Ovary (tissue), 9 donors: ENCODE data around the gene KRTAP1-5. TPM values are rescaled to one million over a fixed set of nuclear protein-coding genes. Genes with fewer than 3 reads are reported as not detected.

Source experiments
- DNase-seq, 5 donors: peaks; one replicate each; pipeline ENCODE4 v3.0.0-alpha.2; 2019 to 2020
- H3K27ac ChIP-seq, 2 donors: fragments of 200-600 bp; one replicate each; pipeline versions ENCODE4 v1.5.1 to v1.8.0; 2019 to 2022
- H3K27me3 ChIP-seq: fragments of 200-600 bp; one replicate; pipeline ENCODE4 v1.8.0; 2022
- H3K36me3 ChIP-seq: fragments of 200-600 bp; sonication (generic); one replicate; pipeline ENCODE4 v1.5.1; 2019
- H3K4me1 ChIP-seq: one replicate; pipeline ENCODE4 v1.8.1; 2013; ENCODE audit warnings: mild to moderate bottlenecking, moderate library complexity; ENCODE audit not compliant: insufficient read depth
- H3K4me3 ChIP-seq: fragments of 200-600 bp; sonication (generic); one replicate; pipeline ENCODE4 v1.5.1; 2017
- H3K9me3 ChIP-seq, 2 donors: fragments of 200-600 bp in 1 of 2; sonication (generic) in 1 of 2; one replicate each; pipeline versions ENCODE4 v1.5.1 to v1.8.1; 2013 to 2019; ENCODE audit warnings: mild to moderate bottlenecking in 1 of 2, moderate library complexity in 1 of 2
- EP300 ChIP-seq: sonication (generic); formaldehyde crosslinking; IDR thresholded peaks from one replicate; pipeline ENCODE4 v1.6.1; 2017; ENCODE audit warnings: antibody characterized with exemption
- POLR2A ChIP-seq: fragments of 450-650 bp; IDR thresholded peaks from one replicate; pipeline ENCODE4 v1.6.1; 2017; ENCODE audit warnings: antibody characterized with exemption, mild to moderate bottlenecking, moderate library complexity
- WGBS, 3 donors: extraction: QIAGEN DNeasy Blood & Tissue Kit in 1 of 3; methylation state at CpG; one replicate each; pipeline versions ENCODE4 v1.1.5 to v1.1.7; 2013 to 2017; 5-methylcytosine and 5-hydroxymethylcytosine counted together
- intact Hi-C, 4 donors: fragments of 100-400 bp; cut with DNase I; formaldehyde crosslinking; loops; one replicate each; pipeline versions ENCODE4 v1.11.0 to v1.15.1; 2022 to 2023
- polyA plus RNA-seq, 2 donors: library from polyadenylated mRNA; stranded (reverse); fragments of 200-250 nt in 1 of 2; fragments of 350-450 nt in 1 of 2; fragmentation: Illumina TruSeq in 1 of 2; extraction: RNeasy Lipid Tissue Mini Kit (QIAGEN cat#74804) in 1 of 2; gene quantifications; one replicate each; pipeline ENCODE4 v1.2.3, GENCODE V29; 2013 to 2014
- small RNA-seq: library from RNA; depleted of rRNA; stranded (forward); fragments of <200 nt; gene quantifications from one replicate; pipeline ENCODE3, GENCODE V24; 2016
- total RNA-seq, 7 donors: library from RNA; depleted of rRNA in 2 of 7; stranded (reverse); fragments of >200 nt in 2 of 7; fragmentation: NEBNext Ultra II Directional in 3 of 7; extraction: Animal tissue kit (Norgen Biotek cat#: 25700) in 3 of 7; gene quantifications; one replicate each; pipeline versions ENCODE4 v1.1.0 to v1.2.4, GENCODE V29; 2016 to 2023
- TF ChIP-seq, protein P1 (sequence below), 3 donors: fragments of 450-650 bp in 2 of 3; fragments of 200-600 bp in 1 of 3; IDR thresholded peaks; one replicate each; pipeline versions ENCODE4 v1.5.1 to v1.8.0; 2016 to 2022; ENCODE audit warnings: antibody characterized with exemption in 3 of 3, mild to moderate bottlenecking in 1 of 3
- donor health status: DM: no; HTN: no; CAD: no; lungs with moderate emphysema.
- donor health status: DM: no; HTN: no; CAD: no.
- donor health status: Bipolar disorder and iron deficiency.
- donor health status: DM: yes; HTN: yes; CAD: no.
- donor health status: DM: no; HTN: no; CAD: no.
- donor health status: DM: yes; HTN: yes; CAD: no.

Gene KRTAP1-5
- total and polyA plus RNA-seq, 9 donors, result 0.06 TPM; not detected in 8

DNA sequence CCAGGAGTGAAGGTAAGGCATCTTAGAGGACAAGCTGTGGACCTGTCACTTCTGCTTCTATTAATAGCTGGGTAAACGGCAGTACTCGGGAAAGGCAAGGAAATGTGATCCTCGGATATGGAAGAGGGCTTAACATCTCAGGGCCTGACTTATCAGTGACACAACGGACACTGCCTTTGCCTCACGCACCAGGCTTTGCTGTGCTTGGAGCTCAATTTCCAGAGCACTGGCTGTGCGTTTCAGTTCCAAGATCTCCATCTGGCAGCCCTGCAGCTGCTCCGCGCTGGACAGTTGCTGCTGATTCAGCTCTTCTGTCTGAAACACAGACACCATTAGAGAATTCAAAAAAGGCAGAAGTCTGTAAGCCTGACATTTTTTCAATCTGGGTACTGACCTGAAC lies 46.4 kb downstream of the KRTAP1-5 start:
- no peaks in the 10 kb centered on the region for H3K27me3 ChIP-seq
- H3K4me3 ChIP-seq, result no peak overlapping the region
- WGBS, 3 donors, result 1 to 7% (median 4%) methylated on average over 8 of the region's 8 CpGs
- no peaks in the 10 kb centered on the region for H3K9me3 ChIP-seq
- intact Hi-C loops, result no loop called here
- peaks cover 2% of the 10 kb centered on the region for H3K4me1 ChIP-seq
- TF ChIP-seq EP300 (no peak), POLR2A (no peak)
- TF ChIP-seq, protein P1, sequence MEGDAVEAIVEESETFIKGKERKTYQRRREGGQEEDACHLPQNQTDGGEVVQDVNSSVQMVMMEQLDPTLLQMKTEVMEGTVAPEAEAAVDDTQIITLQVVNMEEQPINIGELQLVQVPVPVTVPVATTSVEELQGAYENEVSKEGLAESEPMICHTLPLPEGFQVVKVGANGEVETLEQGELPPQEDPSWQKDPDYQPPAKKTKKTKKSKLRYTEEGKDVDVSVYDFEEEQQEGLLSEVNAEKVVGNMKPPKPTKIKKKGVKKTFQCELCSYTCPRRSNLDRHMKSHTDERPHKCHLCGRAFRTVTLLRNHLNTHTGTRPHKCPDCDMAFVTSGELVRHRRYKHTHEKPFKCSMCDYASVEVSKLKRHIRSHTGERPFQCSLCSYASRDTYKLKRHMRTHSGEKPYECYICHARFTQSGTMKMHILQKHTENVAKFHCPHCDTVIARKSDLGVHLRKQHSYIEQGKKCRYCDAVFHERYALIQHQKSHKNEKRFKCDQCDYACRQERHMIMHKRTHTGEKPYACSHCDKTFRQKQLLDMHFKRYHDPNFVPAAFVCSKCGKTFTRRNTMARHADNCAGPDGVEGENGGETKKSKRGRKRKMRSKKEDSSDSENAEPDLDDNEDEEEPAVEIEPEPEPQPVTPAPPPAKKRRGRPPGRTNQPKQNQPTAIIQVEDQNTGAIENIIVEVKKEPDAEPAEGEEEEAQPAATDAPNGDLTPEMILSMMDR (IDR thresholded peaks at IDR 0.05), result no peak
- peak in 1 of 5 donors; percentile 24 for DNase-seq
- no peak overlapping the region for H3K27ac ChIP-seq
- no peaks in the 10 kb centered on the region for H3K36me3 ChIP-seq

GRCh38 chr17:40980117-40980516 lies 46.9 kb downstream of the KRTAP1-5 start:
- H3K4me1 ChIP-seq, result peaks cover 2% of the 10 kb centered on the region
- intact Hi-C loops, result no loop called here
- TF ChIP-seq EP300, result no peak
- TF ChIP-seq, protein P1 (IDR thresholded peaks at IDR 0.05), result no peak
- no peak for TF ChIP-seq POLR2A
- no peaks in the 10 kb centered on the region for H3K9me3 ChIP-seq
- 89 to 94% (median 93%) methylated on average over 3 of the region's 3 CpGs for WGBS, 3 donors
- H3K27me3 ChIP-seq, result no peaks in the 10 kb centered on the region
- DNase-seq, result no peak
- H3K36me3 ChIP-seq, result no peaks in the 10 kb centered on the region
- H3K4me3 ChIP-seq, result no peak overlapping the region
- no peak overlapping the region for H3K27ac ChIP-seq

DNA sequence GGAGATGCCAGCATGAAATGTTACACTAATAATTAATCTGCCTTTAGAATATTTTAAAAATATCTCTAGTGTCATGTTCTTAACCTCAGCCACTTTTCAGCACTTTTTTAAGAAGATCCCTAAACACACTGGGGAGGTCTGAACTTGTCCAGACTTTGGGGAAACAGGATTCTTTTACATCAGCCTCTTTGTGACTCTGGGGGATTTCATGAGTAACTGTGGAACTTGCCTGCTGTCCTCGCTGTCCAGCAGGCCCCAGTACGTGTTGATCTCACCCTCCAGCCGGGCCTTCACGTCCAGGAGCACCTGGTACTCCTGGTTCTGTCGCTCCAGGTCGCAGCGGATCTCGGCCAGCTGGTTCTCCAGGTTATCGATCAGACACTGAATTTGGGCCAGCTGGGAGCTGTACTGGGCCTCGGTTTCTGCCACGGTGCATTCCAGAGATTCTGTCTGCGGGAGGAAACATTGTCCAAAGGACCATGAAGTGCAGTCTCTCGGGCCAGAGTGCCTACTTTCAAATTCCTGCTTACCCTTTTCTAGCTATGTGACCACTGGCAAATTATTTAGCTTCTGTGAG lies 48.3 kb downstream of the KRTAP1-5 start:
- intact Hi-C loops, result no loop called here
- no peak for DNase-seq
- 21 to 47% (median 28%) methylated on average over 13 of the region's 13 CpGs for WGBS, 3 donors
- H3K4me3 ChIP-seq, result no peak overlapping the region
- TF ChIP-seq EP300 (no peak), POLR2A (no peak)
- TF ChIP-seq, protein P1 (IDR thresholded peaks at IDR 0.05), result no peak
- peaks cover 2% of the 10 kb centered on the region for H3K4me1 ChIP-seq
- H3K27me3 ChIP-seq, result no peaks in the 10 kb centered on the region
- no peak overlapping the region for H3K27ac ChIP-seq
- H3K9me3 ChIP-seq, result no peaks in the 10 kb centered on the region
- H3K36me3 ChIP-seq, result no peaks in the 10 kb centered on the region

Small RNAs within 50 kb of the gene (small RNA-seq; reads per million reads assigned to genes)
- not detected for gene KRTAP3-4P

Other genes starting within 250 kb of the KRTAP1-5 start
Only the 30 nearest of the 38 such genes appear.
- 10 to 100 TPM; 10.4 to 57.3 (median 39.4) TPM for gene KRT10, start 204.6 kb downstream of the KRTAP1-5 start, total RNA-seq
- gene KRT10, start 204.6 kb downstream of the KRTAP1-5 start, polyA plus RNA-seq, result 10 to 100 TPM; 16.2 to 35.2 TPM
- not detected for gene KRT12, start 160.0 kb downstream of the KRTAP1-5 start, total RNA-seq
- not detected for gene KRT12, start 160.0 kb downstream of the KRTAP1-5 start, polyA plus RNA-seq
- 1 to 10 TPM in 1 of 7 donors, under 1 TPM in 2, not detected in 4; 0.27 to 4.2 (median 0.77) TPM for gene KRT20, start 142.0 kb downstream of the KRTAP1-5 start, total RNA-seq
- under 1 TPM in 1 of 2 donors, not detected in 1; 0.05 TPM for gene KRT20, start 142.0 kb downstream of the KRTAP1-5 start, polyA plus RNA-seq
- 1 to 10 TPM in 3 of 7 donors, under 1 TPM in 2, not detected in 2; 0.22 to 5.0 (median 1.3) TPM for gene KRT23, start 89.6 kb downstream of the KRTAP1-5 start, total RNA-seq
- gene KRT23, start 89.6 kb downstream of the KRTAP1-5 start, polyA plus RNA-seq, result under 1 TPM; 0.05 to 0.53 TPM
- under 1 TPM in 1 of 7 donors, not detected in 6; 0.69 TPM for gene KRT39, start 60.3 kb downstream of the KRTAP1-5 start, total RNA-seq
- not detected for gene KRT39, start 60.3 kb downstream of the KRTAP1-5 start, polyA plus RNA-seq
- gene KRT40, start 42.9 kb downstream of the KRTAP1-5 start, total RNA-seq, result not detected
- gene KRT40, start 42.9 kb downstream of the KRTAP1-5 start, polyA plus RNA-seq, result not detected
- not detected for gene KRTAP3-3, start 33.0 kb downstream of the KRTAP1-5 start, total RNA-seq
- not detected for gene KRTAP3-3, start 33.0 kb downstream of the KRTAP1-5 start, polyA plus RNA-seq
- gene KRTAP3-2, start 27.3 kb downstream of the KRTAP1-5 start, total RNA-seq, result not detected
- not detected for gene KRTAP3-2, start 27.3 kb downstream of the KRTAP1-5 start, polyA plus RNA-seq
- gene KRTAP3-1, start 18.1 kb downstream of the KRTAP1-5 start, total RNA-seq, result not detected
- not detected for gene KRTAP3-1, start 18.1 kb downstream of the KRTAP1-5 start, polyA plus RNA-seq
- gene KRTAP1-4, start 3.0 kb upstream of the KRTAP1-5 start, total RNA-seq, result not detected
- not detected for gene KRTAP1-4, start 3.0 kb upstream of the KRTAP1-5 start, polyA plus RNA-seq
- gene KRTAP1-3, start 7.7 kb upstream of the KRTAP1-5 start, total RNA-seq, result not detected
- not detected for gene KRTAP1-3, start 7.7 kb upstream of the KRTAP1-5 start, polyA plus RNA-seq
- gene KRTAP1-1, start 14.2 kb upstream of the KRTAP1-5 start, total RNA-seq, result not detected
- gene KRTAP1-1, start 14.2 kb upstream of the KRTAP1-5 start, polyA plus RNA-seq, result not detected
- not detected for gene KRTAP2-1, start 20.1 kb upstream of the KRTAP1-5 start, total RNA-seq
- not detected for gene KRTAP2-1, start 20.1 kb upstream of the KRTAP1-5 start, polyA plus RNA-seq
- not detected for gene KRTAP2-2, start 28.0 kb upstream of the KRTAP1-5 start, total RNA-seq
- not detected for gene KRTAP2-2, start 28.0 kb upstream of the KRTAP1-5 start, polyA plus RNA-seq
- not detected for gene KRTAP2-3, start 32.9 kb upstream of the KRTAP1-5 start, total RNA-seq
- not detected for gene KRTAP2-3, start 32.9 kb upstream of the KRTAP1-5 start, polyA plus RNA-seq
- gene KRTAP2-4, start 38.7 kb upstream of the KRTAP1-5 start, total RNA-seq, result not detected
- gene KRTAP2-4, start 38.7 kb upstream of the KRTAP1-5 start, polyA plus RNA-seq, result not detected
- gene KRTAP4-7, start 56.9 kb upstream of the KRTAP1-5 start, total RNA-seq, result not detected
- not detected for gene KRTAP4-7, start 56.9 kb upstream of the KRTAP1-5 start, polyA plus RNA-seq
- not detected for gene KRTAP4-8, start 70.9 kb upstream of the KRTAP1-5 start, total RNA-seq
- not detected for gene KRTAP4-8, start 70.9 kb upstream of the KRTAP1-5 start, polyA plus RNA-seq
- gene KRTAP4-16, start 75.0 kb upstream of the KRTAP1-5 start, total RNA-seq, result not detected
- not detected for gene KRTAP4-16, start 75.0 kb upstream of the KRTAP1-5 start, polyA plus RNA-seq
- not detected for gene KRTAP4-9, start 78.2 kb upstream of the KRTAP1-5 start, total RNA-seq
- not detected for gene KRTAP4-9, start 78.2 kb upstream of the KRTAP1-5 start, polyA plus RNA-seq
- gene KRTAP4-11, start 91.2 kb upstream of the KRTAP1-5 start, total RNA-seq, result not detected
- gene KRTAP4-11, start 91.2 kb upstream of the KRTAP1-5 start, polyA plus RNA-seq, result not detected
- gene KRTAP4-12, start 97.0 kb upstream of the KRTAP1-5 start, total RNA-seq, result not detected
- not detected for gene KRTAP4-12, start 97.0 kb upstream of the KRTAP1-5 start, polyA plus RNA-seq
- gene KRTAP4-6, start 113.3 kb upstream of the KRTAP1-5 start, total RNA-seq, result not detected
- gene KRTAP4-6, start 113.3 kb upstream of the KRTAP1-5 start, polyA plus RNA-seq, result not detected
- gene KRTAP4-5, start 122.6 kb upstream of the KRTAP1-5 start, total RNA-seq, result not detected
- gene KRTAP4-5, start 122.6 kb upstream of the KRTAP1-5 start, polyA plus RNA-seq, result not detected
- not detected for gene KRTAP4-4, start 133.5 kb upstream of the KRTAP1-5 start, total RNA-seq
- not detected for gene KRTAP4-4, start 133.5 kb upstream of the KRTAP1-5 start, polyA plus RNA-seq
- gene KRTAP4-3, start 141.0 kb upstream of the KRTAP1-5 start, total RNA-seq, result not detected
- gene KRTAP4-3, start 141.0 kb upstream of the KRTAP1-5 start, polyA plus RNA-seq, result not detected
- gene KRTAP4-2, start 151.0 kb upstream of the KRTAP1-5 start, total RNA-seq, result not detected
- gene KRTAP4-2, start 151.0 kb upstream of the KRTAP1-5 start, polyA plus RNA-seq, result not detected
- gene KRTAP4-1, start 157.7 kb upstream of the KRTAP1-5 start, total RNA-seq, result not detected
- not detected for gene KRTAP4-1, start 157.7 kb upstream of the KRTAP1-5 start, polyA plus RNA-seq
- not detected for gene KRTAP9-1, start 162.7 kb upstream of the KRTAP1-5 start, total RNA-seq
- gene KRTAP9-1, start 162.7 kb upstream of the KRTAP1-5 start, polyA plus RNA-seq, result not detected
- not detected for gene KRTAP9-2, start 199.4 kb upstream of the KRTAP1-5 start, total RNA-seq
- gene KRTAP9-2, start 199.4 kb upstream of the KRTAP1-5 start, polyA plus RNA-seq, result not detected